ENCODE measurements around the gene HELT. TPM values are rescaled to one million over a fixed set of nuclear protein-coding genes. Genes with fewer than 3 reads are reported as not detected.

The HELT gene
- total RNA-seq, 6 experiments from 2014 or later, result not detected

DNA sequence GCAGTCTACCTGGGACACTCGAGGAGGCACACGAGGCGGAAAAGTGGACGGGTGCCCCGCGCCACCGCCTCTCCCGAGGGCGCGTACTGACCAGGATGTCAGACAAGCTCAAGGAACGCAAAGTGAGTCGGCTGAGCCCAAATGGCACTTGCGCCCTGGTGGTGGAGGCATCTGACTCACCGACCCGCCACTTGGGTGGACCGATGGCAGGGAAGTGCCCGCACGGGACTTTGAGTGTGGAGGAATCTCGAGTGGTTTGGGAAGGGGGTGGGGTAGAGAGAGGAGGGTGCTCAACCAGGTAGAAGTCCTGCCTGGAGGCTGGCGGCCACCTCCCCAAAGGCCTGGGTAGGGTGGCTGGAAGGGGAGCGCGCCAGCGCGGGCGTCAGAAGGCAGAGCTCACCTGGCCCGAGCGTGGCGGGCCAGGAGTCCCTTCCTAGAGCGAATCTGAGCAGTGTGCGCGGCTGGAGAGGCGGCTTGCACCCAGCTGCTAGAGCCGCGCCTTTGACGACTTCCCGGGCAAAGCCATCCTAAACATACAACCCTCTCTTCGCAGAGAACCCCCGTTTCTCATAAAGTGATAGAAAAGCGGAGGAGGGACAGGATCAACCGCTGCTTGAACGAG is 655 bp downstream of the HELT start:
- no peak overlapping the region for H3K4me3 Mint-ChIP-seq
- no peaks in the 10 kb centered on the region for H3K9me3 Mint-ChIP-seq
- no peaks in the 10 kb centered on the region for H3K36me3 Mint-ChIP-seq (ENCODE audit: low read depth)
- no peak for TF ChIP-seq CTCF (IDR thresholded peaks at IDR 0.05)
- H3K27ac Mint-ChIP-seq, result no peak overlapping the region
- peaks cover 61% of the 10 kb centered on the region for H3K27me3 Mint-ChIP-seq (ENCODE audit: insufficient read depth)
- no peak for DNase-seq
- peaks cover 10% of the 10 kb centered on the region; the same call in 1 of the 2 replicates for H3K4me1 Mint-ChIP-seq (ENCODE audit: low read depth)

DNA sequence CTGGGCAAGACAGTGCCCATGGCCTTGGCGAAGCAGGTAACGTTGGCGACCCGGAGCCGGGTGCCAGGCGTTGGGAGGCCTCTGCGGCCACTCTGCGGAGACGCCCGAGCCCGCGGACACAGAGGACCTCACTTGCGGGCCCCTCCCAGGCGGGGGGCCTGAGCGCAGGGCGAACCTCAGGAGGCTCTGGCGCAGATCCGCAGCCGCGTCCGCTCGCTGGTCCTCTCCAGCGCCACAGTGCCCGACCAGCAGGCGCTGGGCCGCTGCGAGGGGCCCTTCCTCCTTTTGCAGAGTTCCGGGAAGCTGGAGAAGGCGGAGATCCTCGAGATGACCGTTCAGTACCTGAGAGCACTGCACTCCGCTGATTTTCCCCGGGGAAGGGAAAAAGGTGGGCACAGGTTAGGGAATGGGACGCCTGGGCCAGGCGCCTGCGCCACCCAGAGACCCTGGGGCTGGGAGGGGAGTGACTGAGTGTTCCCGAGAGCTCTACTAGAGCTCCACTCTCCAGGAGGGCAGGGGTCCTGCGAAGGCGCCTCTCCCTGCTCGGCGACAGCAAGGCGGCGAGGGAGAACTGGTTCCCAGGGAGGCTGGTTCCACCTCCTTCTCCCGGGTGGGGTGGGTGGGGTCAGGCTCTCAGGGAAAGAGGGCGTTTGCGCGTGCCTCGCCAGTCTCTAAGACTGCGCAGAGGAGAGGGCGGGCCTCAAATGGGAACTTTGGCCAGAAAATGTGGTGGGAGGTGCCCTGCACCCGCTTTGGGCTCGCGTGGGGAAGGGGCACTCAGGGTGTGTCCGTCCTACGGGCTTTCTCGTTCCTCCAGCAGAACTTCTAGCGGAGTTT is 1.4 kb downstream of the HELT start:
- no peaks in the 10 kb centered on the region for H3K9me3 Mint-ChIP-seq
- H3K4me3 Mint-ChIP-seq, result no peak overlapping the region
- no peak for TF ChIP-seq CTCF (IDR thresholded peaks at IDR 0.05)
- 0 out of 2 replicates have a peak, but pooled peaks cover 6% of the 10 kb centered on the region for H3K4me1 Mint-ChIP-seq (ENCODE audit: low read depth)
- H3K27me3 Mint-ChIP-seq (ENCODE audit: insufficient read depth), result peaks cover 68% of the 10 kb centered on the region
- DNase-seq, result no peak
- no peaks in the 10 kb centered on the region for H3K36me3 Mint-ChIP-seq (ENCODE audit: low read depth)
- H3K27ac Mint-ChIP-seq, result no peak overlapping the region

DNA sequence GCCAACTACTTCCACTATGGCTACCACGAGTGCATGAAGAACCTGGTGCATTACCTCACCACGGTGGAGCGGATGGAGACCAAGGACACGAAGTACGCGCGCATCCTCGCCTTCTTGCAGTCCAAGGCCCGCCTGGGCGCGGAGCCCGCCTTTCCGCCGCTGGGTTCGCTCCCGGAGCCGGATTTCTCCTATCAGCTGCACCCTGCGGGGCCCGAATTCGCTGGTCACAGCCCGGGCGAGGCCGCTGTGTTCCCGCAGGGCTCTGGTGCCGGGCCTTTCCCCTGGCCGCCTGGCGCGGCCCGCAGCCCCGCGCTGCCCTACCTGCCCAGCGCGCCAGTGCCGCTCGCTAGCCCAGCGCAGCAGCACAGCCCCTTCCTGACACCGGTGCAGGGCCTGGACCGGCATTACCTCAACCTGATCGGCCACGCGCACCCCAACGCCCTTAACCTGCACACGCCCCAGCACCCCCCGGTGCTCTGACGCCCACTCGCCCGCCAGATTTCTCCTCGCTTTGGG is 2.1 kb downstream of the HELT start:
- no peak overlapping the region for H3K27ac Mint-ChIP-seq
- H3K27me3 Mint-ChIP-seq (ENCODE audit: insufficient read depth), result peaks cover 69% of the 10 kb centered on the region
- H3K36me3 Mint-ChIP-seq (ENCODE audit: low read depth), result no peaks in the 10 kb centered on the region
- 0 out of 2 replicates have a peak, but pooled peaks cover 6% of the 10 kb centered on the region for H3K4me1 Mint-ChIP-seq (ENCODE audit: low read depth)
- no peak for DNase-seq
- no peaks in the 10 kb centered on the region for H3K9me3 Mint-ChIP-seq
- TF ChIP-seq CTCF (IDR thresholded peaks at IDR 0.05), result no peak
- no peak overlapping the region for H3K4me3 Mint-ChIP-seq

GRCh38 chr4:185020863-185021761 is 2.8 kb downstream of the HELT start:
- H3K27ac Mint-ChIP-seq, result no peak overlapping the region
- no peaks in the 10 kb centered on the region for H3K36me3 Mint-ChIP-seq (ENCODE audit: low read depth)
- H3K27me3 Mint-ChIP-seq (ENCODE audit: insufficient read depth), result peaks cover 65% of the 10 kb centered on the region
- no peaks in the 10 kb centered on the region for H3K9me3 Mint-ChIP-seq
- no peak overlapping the region for H3K4me3 Mint-ChIP-seq
- 0 out of 2 replicates have a peak, but pooled peaks cover 6% of the 10 kb centered on the region for H3K4me1 Mint-ChIP-seq (ENCODE audit: low read depth)
- DNase-seq, result no peak
- TF ChIP-seq CTCF (IDR thresholded peaks at IDR 0.05), result no peak

DNA sequence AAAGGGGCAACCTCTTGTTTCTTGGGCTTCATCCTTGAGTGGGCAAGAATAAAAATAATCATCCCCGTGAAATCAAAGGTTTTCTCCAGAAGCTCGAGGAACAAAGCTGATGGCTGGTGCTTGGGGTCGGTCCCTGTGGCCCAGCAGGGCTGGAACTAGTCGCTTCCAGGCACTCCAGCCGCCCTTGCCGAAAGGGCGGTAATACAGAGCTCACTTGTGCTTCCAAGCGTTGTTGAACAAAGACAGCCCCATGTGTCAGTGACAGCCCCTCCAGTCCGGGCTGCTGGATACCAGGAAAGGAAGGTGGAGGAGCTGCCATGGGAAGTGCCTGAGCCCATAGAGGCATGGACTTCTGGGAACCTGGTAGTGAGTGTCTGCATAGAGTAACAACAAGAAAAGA is 5.2 kb downstream of the HELT start:
- DNase-seq, result no peak
- H3K27me3 Mint-ChIP-seq (ENCODE audit: insufficient read depth), result peaks cover 58% of the 10 kb centered on the region
- no peak overlapping the region for H3K4me3 Mint-ChIP-seq
- H3K9me3 Mint-ChIP-seq, result no peaks in the 10 kb centered on the region
- H3K27ac Mint-ChIP-seq, result no peak overlapping the region
- TF ChIP-seq CTCF (IDR thresholded peaks at IDR 0.05), result no peak
- 0 out of 2 replicates have a peak, but pooled peaks cover 6% of the 10 kb centered on the region for H3K4me1 Mint-ChIP-seq (ENCODE audit: low read depth)
- no peaks in the 10 kb centered on the region for H3K36me3 Mint-ChIP-seq (ENCODE audit: low read depth)
